ENCODE measurements around the gene CATSPERB. TPM values are rescaled to one million over a fixed set of nuclear protein-coding genes. Genes with fewer than 3 reads are reported as not detected.
"Not testable (repeated sequence)": the region's sequence is repeated elsewhere in the genome, so short reads cannot be mapped to it uniquely, and the experiment has no call there.

The CATSPERB gene
- polyA plus RNA-seq, 1 donor: 0.96 TPM

DNA sequence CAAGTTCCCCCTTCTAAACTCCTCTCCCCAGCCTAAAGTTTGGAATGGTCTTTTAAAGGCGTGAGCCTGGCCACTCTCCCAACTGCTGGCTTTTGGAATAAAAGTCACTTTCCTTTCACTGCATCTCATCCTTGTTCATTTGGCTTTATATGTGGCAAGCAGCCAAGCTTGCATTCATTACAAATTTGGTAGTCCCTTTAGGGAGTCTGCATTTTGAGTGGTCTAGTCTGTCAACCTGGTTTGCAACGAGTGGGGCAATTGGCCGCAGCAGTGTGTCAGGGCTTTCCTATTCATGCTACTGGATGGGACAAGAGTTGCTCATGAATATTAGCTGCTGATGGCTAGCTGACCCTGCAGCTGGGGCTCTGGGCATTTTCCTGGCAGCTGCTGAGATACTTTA, 57.0 kb downstream of the CATSPERB start:
- DNase-seq: no peak

DNA sequence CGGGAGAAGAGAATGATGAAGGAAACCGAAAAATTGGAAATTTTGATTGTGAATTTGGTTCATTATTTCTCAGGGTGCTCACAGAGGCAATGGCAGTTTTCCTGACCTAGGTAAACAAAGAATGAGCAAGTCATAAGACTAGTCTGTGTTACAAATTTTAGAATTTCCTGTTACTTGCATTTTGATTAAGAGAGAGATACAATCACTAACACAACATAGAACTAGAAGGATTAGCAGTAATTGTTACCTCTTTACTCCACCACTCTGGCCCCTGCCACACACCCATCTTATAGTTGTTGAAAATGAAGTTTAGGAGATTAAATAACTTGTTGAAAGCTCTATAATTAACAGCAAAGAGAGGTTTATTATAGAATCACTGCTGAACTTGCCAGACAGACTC, 62.0 kb downstream of the CATSPERB start:
- DNase-seq: no peak

DNA sequence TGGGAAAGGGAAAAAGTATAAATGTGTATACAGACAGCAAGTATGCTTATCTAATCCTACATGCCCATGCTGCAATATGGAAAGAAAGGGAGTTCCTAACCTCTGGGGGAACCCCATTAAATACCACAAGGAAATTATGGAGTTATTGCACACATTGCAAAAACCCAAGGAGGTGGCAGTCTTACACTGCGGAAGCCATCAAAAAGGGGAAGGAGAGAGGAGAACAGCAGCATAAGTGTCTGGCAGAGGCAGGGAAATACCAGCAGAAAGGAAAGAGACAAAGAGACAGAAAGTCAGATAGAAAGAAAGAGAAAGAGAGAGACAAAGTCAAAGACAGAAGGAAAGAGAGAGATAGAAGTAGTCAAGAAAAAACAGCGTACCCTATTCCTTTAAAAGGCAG, 64.8 kb downstream of the CATSPERB start:
- DNase-seq: not testable (repeated sequence)

DNA sequence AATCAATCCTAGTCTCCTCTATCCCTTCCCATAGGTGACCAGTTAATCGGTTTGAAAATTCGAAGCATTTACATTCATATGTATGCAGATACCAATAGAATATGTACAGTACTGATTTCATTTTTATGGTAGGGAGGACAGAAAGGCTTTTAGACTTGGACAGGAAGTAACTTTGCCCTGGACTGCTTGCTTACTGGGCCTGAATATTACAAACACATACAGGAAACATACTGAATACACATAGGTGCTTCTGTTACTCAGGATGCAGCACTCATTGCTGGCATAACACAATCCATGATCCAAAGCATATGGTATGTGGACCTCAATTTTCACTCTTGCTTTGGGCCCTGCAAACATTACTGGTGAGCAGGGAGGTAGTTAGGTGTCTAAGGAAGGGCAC, 71.1 kb downstream of the CATSPERB start:
- DNase-seq: no peak

DNA sequence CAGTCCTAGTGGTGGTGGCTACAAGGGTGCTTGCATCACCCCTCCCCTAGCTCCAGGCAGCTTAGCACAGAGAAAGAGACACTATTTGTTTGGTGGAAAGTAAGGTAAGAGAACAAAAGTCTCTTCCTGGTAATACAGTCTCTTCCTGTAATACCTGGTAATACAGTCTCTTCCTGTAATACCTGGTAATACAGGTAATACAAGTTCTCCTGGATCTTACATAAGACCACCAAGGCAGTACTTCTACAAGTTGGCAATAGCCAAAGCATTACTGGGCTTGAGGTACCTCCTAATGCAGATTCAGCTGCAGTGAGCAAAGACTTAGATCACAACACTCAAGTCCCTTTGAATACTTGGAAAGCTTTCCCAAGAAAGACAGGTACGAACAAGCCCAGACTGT, 77.0 kb downstream of the CATSPERB start:
- DNase-seq: no peak

DNA sequence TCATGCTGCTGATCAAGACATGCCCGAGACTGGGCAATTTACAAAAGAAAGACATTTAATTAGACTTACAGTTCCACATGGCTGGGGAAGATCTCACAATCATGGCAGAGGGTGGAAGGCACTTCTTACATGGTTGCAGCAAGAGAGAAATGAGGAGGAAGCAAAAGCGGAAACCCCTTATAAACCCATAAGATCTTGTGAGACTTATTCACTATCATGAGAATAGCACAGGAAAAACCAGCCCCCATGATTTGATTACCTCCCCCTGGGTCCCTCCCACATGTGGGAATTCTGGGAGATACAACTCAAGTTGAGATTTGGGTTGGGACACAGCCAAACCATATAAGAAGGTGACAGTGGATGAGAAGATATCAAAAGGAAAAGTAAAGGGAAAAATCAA, 78.4 kb downstream of the CATSPERB start:
- no peak for DNase-seq

DNA sequence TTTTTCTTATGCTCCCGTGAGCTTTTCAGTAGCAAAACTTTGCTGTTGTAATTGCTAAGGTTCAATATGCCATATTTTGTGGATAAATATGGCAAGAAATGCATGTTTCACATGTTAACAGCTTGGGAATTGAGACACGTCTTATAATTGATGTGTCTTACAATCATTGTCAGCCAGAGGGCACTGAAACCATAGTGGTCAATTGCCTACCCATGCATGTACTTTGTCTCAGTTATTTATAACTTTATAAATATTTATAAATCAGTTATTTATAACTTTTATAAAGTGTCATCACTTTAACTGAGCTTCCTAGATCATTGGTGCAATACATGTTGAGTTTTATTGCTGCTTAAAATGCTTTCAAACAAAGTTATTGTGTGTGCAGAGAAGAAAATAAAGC, 82.0 kb downstream of the CATSPERB start:
- peak; percentile 18 for DNase-seq

DNA sequence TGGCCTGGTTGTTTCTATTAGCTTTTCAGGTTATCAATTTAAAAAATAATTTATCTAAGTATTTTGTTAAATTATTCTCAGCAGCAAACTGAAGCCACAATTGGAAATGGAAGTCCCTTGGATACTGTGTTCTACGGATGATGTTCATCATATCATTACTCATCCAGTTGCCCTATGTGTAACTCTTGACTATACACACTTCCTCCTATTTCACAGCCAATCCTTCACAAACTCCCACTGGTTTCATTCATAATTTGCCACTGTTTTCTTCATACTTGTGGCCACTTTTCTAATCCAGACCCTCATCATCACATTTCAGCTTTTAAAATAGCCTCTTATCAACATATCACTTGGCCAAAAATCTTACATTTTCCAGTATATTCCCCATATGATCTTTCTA, 84.0 kb downstream of the CATSPERB start:
- no peak for DNase-seq

DNA sequence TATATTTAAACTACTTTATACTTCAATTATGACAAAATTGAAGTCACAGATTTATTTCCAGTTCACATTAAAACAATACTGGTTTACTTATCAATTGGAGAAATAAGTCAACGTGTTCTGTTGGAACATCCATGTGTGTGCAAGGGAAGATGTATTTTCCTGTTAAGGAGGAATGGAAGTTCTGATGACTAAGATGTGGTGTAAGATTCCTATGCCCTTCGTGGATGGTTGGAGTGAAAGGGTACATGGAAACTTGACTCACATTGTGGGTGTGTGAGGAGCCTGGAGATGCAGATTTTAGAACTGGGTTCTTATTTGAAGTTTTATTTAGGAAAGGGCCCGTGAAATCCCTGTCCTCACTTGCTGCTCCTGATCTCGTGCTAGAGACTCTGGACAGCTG, 95.3 kb downstream of the CATSPERB start:
- DNase-seq: no peak

DNA sequence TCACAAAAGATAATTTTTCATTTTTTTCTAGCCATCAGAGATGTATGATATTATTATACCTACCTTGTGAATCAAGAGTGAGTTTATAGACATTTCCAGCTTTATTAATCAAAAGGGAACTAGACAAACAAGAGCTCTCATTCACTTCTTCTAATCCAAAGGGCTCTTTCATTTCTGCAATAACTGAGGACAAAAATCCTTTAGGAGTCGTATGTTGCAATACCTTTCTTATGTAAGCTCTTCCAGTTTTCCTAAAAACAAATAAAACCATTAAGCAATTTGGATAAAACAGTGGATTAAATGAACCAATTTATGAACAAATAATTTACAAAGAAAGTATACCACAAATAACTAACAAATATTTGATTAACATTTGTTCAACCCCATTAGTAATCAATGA, 107.1 kb downstream of the CATSPERB start:
- no peak for DNase-seq

DNA sequence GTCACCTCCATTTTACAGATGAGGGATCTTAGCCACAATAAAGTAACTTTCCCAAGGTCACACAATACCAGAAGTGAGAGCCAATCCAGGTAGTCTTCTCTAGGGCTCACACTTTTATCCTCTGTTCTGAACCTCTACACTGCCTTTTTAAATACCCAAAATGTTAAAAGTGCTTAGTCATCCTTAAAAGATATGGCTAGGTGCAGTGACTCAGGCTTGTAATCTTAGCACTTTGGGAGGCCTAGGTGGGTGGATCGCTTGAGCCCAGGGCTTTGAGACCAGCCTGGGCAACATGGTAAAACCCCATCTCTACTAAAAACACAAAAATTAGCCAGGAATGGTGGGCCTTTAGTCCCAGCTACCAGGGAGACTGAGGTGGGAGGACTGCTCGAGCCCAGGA, 117.7 kb downstream of the CATSPERB start:
- no peak for DNase-seq

DNA sequence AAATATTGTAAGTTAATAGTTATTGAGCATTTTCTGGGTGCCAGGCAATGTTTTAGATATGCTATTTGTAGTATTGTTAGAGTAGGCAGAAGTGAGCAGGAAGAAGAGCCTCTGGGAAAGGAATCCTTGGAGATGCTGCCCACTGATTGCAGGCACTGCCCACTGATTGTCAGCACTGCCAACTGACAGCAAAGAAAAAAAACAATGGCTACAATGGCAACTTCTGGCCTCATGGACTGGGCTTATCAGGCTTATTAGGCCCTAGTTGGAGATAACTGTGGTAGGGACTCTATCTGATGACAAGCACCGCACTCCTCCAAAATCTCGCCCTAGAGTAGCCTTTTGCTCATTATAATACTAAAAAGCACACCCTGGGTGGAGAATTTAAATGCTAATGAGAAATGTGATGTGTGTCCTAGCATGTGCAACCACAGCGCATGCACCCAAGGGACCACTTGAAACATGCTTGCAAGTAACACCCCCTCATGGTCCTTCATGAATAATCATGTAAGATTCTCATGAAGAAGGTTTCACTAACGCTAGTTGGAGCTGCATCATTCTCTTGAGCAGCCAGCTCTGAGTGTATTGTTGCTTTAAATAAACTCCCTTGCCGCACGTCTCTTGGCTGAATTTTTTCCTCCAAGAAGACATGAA, 118.3 kb downstream of the CATSPERB start:
- no peak for DNase-seq

DNA sequence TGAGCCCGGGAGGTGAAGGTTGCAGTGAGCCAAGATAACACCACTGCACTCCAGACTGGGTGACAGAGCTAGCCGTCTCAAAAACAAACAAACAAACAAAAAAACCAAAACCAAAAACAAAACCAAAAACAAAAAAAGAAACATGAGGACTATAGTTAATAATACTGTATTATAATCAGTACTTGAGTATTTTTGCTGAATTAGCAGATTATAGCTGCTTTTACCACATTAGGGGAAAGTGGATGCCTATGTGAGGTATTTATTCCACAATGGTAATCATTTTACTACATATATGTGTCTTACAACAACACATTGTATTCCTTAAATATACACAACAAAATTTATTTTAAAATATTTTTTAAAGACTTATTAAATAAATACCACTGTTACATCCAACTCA, 120.4 kb downstream of the CATSPERB start:
- no peak for DNase-seq

DNA sequence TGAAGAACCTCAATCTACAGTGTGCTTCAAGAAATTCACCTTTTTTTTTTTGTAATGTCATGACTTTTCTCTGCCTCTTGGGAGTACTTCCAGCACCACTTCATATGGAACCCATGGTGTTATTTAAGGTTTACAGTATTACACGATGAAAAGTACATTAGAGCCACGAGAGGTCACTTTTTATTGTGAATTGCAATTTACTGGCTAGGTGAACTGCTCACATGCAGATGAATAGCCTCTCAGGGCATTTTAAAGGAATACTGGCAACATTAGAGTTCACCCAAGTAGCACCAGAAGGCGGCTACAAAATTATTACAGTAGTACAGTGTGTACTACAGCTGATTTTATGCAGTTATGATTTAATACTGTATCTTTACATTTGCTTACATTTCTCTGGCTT, 122.7 kb downstream of the CATSPERB start:
- no peak for DNase-seq

DNA sequence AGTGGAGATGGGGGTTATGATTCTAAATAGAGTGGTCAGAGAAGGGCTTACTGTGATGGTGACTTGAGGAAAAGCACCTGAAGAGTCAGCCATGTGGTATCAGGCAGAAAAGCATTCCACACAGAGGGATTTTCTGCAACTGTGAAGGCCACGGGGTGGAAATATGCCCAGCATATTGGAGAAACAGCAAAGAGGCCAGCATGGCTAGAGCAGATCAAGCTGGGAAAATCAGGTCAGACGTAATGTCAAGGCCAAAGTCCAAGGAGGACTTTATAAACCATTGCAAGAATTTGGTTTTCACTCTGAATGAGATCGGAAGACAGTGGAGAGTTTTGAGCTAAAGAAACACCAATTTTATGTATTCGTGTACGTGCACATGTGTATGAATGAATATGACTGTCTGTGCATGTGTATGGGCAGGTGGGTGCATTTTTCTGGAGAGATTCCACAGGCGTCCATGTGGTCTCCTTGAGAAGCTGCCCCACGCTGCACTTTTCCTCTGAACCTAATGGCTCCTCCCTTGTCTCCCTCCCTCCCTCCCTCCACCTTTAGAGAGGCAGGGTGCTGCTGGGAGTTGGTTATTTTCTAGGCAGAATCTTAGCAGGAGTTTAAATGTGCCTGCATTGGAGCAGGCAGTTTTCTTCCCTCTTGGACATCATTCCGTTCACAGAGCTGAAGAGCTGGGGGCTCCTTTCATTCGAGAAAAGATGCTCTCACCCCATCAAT, 124.4 kb downstream of the CATSPERB start:
- no peak for DNase-seq

DNA sequence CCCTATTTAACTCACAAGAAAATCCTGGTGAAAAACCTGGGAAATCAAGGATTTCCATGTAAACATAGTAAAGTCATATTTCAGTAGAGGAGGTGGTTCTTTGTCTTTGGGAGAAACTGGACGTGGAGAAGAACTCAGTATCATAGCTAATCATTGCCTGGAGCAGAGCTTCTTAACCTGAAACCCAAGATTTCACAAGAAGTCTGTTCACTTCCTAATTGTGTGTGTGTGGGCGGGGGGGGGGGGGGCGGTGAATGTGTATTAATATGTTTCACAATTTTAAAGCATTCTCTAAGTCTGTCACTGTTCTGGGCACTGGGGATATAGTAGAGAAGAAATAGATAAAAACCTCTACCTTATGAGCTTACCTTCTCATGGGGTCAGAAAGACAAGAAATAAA, 125.0 kb downstream of the CATSPERB start:
- no peak for DNase-seq

DNA sequence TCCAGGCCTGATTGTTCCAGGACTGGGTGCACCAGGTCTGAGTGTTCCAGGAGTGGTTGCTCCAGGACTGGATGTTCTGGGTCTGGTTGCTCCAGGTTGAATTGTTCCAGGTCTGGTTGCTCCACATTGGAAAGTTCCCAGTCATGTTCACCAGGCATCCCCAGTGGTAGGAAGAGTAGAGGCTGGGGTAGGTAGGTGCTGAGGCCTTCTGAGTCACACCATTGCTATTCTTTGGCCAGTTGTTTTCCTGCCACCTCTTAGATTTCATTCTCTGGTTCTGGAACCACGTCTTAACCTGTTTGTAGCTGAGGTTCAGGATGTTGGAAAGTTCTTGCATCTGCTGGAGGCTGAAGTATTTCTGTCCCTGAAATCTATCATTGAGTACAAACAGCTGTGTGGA, 127.3 kb downstream of the CATSPERB start:
- not testable (repeated sequence) for DNase-seq

DNA sequence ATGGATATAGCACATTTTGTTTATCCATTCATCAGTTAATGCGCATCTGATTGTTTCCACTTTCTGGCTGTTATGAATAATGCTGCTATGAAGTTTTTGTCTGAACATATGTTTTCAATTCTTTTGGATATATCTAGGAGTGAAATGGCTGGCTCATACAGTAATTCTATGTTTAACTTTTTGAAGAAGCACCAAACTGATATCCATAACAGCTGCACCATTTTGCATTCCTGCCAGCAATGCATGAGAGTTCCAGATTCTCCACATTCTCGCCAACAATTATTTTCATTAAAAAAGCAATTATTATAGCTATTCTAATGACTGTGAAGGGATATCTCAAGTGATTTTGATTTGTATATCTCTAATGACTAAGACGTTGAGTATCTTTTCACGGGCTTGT, 131.9 kb downstream of the CATSPERB start:
- no peak for DNase-seq

DNA sequence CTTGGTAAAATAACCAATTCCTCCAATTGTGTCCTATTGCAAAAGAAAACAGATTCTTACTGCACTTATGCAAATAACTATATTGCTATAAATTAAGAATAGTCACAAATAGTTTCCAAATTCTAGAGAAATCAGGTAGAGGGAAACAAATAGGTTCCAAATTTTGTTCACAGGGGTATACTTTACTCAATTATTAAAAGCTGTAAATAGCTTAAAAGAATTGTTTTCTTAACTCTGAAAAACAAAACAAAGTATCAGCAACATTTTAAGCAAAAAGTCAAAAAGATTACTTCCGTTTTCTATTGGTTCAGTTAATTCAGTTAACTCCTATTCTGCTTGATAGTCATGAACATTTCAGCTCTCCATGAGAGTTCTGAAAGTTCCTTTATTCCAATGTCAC, 136.2 kb downstream of the CATSPERB start:
- DNase-seq: no peak

DNA sequence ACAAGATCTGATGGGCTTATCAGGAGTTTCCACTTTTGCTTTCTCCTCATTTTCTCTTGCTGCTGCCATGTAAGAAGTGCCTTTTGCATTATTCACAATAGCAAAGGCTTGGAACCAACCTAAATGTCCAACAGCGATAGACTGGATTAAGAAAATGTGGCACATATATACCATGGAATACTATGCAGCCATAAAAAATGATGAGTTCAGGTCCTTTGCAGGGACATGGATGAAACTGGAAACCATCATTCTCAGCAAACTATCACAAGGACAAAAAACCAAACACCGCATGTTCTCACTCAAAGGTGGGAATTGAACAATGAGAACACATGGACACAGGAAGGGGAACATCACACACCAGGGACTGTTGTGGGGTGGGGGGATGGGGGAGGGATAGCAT, 137.9 kb downstream of the CATSPERB start:
- not testable (repeated sequence) for DNase-seq

DNA sequence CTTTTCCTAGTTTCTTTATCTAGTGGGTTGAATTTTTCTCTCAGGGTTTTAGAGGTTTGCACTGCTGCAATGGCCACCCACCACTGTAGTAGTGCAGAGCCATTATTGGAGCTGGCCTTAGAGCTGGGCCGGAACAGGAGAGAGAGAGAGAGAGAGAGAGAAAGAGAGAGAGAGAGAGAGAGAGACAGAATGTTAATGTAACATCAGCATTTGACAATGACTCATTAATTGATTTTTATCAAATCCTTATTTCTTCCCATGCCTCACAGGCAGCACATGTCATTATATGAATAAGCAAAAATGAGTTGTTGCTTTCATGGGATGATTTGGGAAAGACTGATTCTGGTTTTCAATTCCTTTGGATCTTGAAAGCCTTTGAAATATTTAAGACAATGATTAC, 145.5 kb downstream of the CATSPERB start:
- no peak for DNase-seq

DNA sequence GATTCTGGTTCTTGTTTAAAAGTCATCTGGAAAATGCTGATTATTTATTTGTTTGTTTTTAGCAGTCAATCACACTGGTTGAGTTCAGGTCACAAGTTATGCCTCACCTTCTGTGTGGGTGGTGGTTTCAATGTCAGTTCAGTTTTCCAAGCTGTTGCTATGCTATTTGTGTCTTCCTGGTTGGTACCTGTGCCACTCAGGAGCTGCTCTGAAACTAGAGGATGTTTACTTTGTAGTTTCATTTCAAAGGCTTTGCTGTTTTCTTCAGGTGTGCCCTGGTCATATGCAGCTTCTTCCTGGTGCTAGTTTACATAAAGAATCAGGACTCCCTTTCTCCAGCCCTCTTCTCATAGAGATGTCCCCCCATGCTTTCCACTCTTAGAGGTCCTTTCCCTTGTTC, 146.0 kb downstream of the CATSPERB start:
- no peak for DNase-seq

DNA sequence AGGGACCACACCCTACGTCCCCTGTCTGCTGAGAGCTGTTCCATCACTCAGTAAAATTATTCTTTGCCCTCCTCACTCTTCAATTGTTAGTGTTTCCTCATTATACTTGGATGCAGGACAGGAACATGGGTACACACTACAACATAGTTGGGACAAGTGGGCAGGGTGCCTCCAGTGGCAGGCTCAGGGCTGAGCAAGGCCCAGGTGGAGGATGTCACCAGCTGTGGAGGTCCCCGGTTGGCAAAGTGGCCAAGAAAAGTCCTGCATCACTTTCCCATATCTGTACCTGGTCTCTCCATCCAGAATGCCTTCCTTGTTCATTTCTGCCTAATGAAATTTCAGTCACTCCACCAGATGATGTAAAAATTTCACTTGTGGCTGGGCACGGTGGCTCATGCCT, 149.1 kb downstream of the CATSPERB start:
- DNase-seq: no peak

DNA sequence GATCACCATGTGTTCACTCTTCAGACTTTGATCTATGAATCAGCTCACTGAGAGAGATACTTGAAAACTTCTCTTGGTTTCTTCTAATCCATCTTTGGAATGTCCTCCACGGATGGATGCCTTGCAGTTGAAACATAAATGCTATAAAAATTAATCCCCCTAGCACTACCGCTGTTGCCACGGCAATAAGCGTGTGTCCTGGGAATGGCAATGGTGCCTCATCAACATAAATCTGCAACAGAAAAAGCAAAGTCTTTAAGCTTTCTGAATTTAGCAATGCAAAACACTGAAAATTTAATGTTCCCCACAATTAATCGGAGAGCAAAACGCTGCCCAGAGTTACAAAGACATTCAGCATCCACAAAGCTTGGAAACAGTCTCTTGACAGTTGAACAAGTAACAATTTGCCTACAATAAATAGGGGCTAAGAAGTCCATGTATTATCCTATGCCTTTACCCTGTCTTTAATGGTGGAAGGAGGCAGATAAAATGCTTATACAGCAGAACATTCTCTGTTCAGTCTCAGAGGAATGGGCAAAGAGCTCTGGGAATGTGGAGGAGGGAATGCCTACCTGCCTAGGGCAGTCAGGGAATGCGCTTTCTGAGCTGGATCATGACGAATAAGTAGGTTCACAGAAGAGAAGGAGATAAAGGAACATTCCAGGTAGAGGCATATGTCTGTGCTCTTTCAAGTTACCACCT, 150.9 kb downstream of the CATSPERB start:
- no peak for DNase-seq

Measured in left kidney (tissue), 2 donors.